Fibroblast of skin of back (primary cell): Measurements from ENCODE around the gene PARD3B.

ENCODE experiments used
- DNase-seq: peaks from one replicate; pipeline ENCODE4 v3.0.0-alpha.2; 2013

Gene PARD3B

GRCh38 chr2:205366336-205367060, 821.2 kb downstream of the PARD3B start:
- DNase-seq, result no peak

- DNase-seq, result no peak
Measured at GRCh38 chr2:205367331-205367935, 822.2 kb downstream of the PARD3B start.

- DNase-seq, result no peak
Measured at GRCh38 chr2:205369813-205370212, 824.5 kb downstream of the PARD3B start.

- DNase-seq, result no peak
Measured at GRCh38 chr2:205370726-205371125, 825.5 kb downstream of the PARD3B start.

- peak; percentile 85 for DNase-seq
Measured at GRCh38 chr2:205372141-205372540, 826.9 kb downstream of the PARD3B start.

- DNase-seq, result no peak
Measured at GRCh38 chr2:205375461-205376448, 830.5 kb downstream of the PARD3B start.

- no peak for DNase-seq
Measured at GRCh38 chr2:205377324-205377723, 832.0 kb downstream of the PARD3B start.

GRCh38 chr2:205383601-205384000, 838.3 kb downstream of the PARD3B start:
- no peak for DNase-seq

GRCh38 chr2:205386109-205386508, 840.8 kb downstream of the PARD3B start:
- no peak for DNase-seq

GRCh38 chr2:205387350-205388055, 842.2 kb downstream of the PARD3B start:
- no peak for DNase-seq

GRCh38 chr2:205390866-205391265, 845.6 kb downstream of the PARD3B start:
- DNase-seq, result peak; percentile 16

GRCh38 chr2:205401511-205401910, 856.2 kb downstream of the PARD3B start:
- DNase-seq, result no peak

GRCh38 chr2:205402011-205402410, 856.7 kb downstream of the PARD3B start:
- DNase-seq, result no peak

- peak; percentile 73 for DNase-seq
Measured at GRCh38 chr2:205403244-205403825, 858.1 kb downstream of the PARD3B start.

- peak; percentile 80 for DNase-seq
Measured at GRCh38 chr2:205405194-205405593, 859.9 kb downstream of the PARD3B start.

- DNase-seq, result peak; percentile 90
Measured at GRCh38 chr2:205405752-205406151, 860.5 kb downstream of the PARD3B start.

GRCh38 chr2:205407984-205408383, 862.7 kb downstream of the PARD3B start:
- peak; percentile 74 for DNase-seq

GRCh38 chr2:205408696-205409095, 863.4 kb downstream of the PARD3B start:
- DNase-seq, result peak; percentile 26

- DNase-seq, result peak; percentile 58
Measured at GRCh38 chr2:205409411-205409810, 864.1 kb downstream of the PARD3B start.

GRCh38 chr2:205411558-205411957, 866.3 kb downstream of the PARD3B start:
- DNase-seq, result no peak

- DNase-seq, result no peak
Measured at GRCh38 chr2:205424326-205424725, 879.1 kb downstream of the PARD3B start.

GRCh38 chr2:205425102-205425501, 879.8 kb downstream of the PARD3B start:
- DNase-seq, result no peak
